Activated CD8-positive, alpha-beta T cell treated with anti-CD3 and anti-CD28 coated beads for 36 hours (primary cell): ENCODE results near the gene CEP131. TPM values are rescaled to one million over a fixed set of nuclear protein-coding genes. Genes with fewer than 3 reads are reported as not detected.
A peak's percentile ranks its signal among the peaks of the same experiment; 100 is the strongest.

ENCODE experiments used
- ATAC-seq: fragments of 200-7000 bp; cut with Tn5 transposase; one replicate; pipeline ENCODE4 v1.10.0; 2021; ENCODE audit warnings: mild to moderate bottlenecking, moderate library complexity
- CTCF ChIA-PET: fragments of 350-600 bp; sonication (Branson Sonifier 250); formaldehyde crosslinking; loops from one replicate; lab custom pipeline; 2021; ENCODE audit warnings: antibody characterized with exemption; lab: Charles Lee
- POLR2A ChIA-PET: fragments of 350-600 bp; sonication (Branson Sonifier 250); formaldehyde crosslinking; loops from one replicate; lab custom pipeline; 2021; ENCODE audit warnings: antibody characterized with exemption; lab: Charles Lee
- DNase-seq: peaks from one replicate; pipeline ENCODE4 v3.0.0-alpha.2; 2020
- H3K27ac Mint-ChIP-seq: one replicate; pipeline ENCODE4 v1.8.0; 2021; ENCODE audit warnings: mild to moderate bottlenecking, mixed read lengths
- H3K27me3 Mint-ChIP-seq: one replicate; pipeline ENCODE4 v1.8.0; 2021; ENCODE audit warnings: mixed read lengths
- H3K36me3 Mint-ChIP-seq: one replicate; pipeline ENCODE4 v1.8.0; 2021; ENCODE audit warnings: low read depth, mixed read lengths
- H3K4me1 Mint-ChIP-seq: one replicate; pipeline ENCODE4 v1.8.0; 2021; ENCODE audit warnings: low read depth, mixed read lengths
- H3K4me3 Mint-ChIP-seq: one replicate; pipeline ENCODE4 v1.8.0; 2021; ENCODE audit warnings: mild to moderate bottlenecking, moderate library complexity, mixed read lengths
- H3K9me3 Mint-ChIP-seq: one replicate; pipeline ENCODE4 v1.8.0; 2021; ENCODE audit warnings: mixed read lengths
- intact Hi-C: fragments of 100-400 bp; cut with micrococcal nuclease; formaldehyde crosslinking; loops from one replicate; pipeline ENCODE4 v1.10.0; 2022
- total RNA-seq, 2 experiments: library from RNA; stranded (reverse); gene quantifications; one replicate each; pipeline ENCODE4 v1.2.3, GENCODE V29; 2021
- TF ChIP-seq, protein P1 (sequence below): fragments of 200-600 bp; IDR thresholded peaks from one replicate; pipeline ENCODE4 v1.8.0; 2022; ENCODE audit warnings: antibody characterized with exemption, mild to moderate bottlenecking

Gene CEP131
- total RNA-seq, 2 experiments from 2014 or later = 7.9 to 10.9 TPM

DNA sequence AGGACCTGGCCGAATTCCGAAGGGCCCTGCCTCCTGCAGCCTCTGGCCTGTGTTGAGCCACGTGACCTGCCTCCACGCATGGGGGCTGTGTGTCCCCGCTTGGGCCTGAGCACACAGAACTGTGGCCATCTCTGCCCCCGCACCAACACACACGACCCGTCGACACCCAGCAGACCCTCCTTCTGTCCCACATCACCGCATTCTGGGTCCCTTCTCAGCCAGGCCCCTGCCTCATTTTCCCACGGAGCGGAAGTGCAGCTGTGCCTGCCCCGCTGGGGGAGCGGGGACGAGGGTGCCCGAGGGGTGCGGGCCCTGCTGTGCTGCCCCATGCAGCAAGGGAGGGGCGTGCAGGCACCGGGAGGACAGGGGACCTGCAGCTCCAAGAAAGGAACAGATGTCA, 34.8 kb upstream of the CEP131 start:
- Mint-ChIP-seq H3K36me3 (peaks cover 8% of the 10 kb centered on the region), H3K27me3 (no peaks in the 10 kb centered on the region), H3K27ac (no peak overlapping the region), H3K4me3 (no peak overlapping the region), H3K9me3 (no peaks in the 10 kb centered on the region), H3K4me1 (peaks cover 7% of the 10 kb centered on the region)
- ChIA-PET POLR2A (interaction anchor here (1.2 kb wide), 1 partner anchor 22 kb away, joined by 3 read pairs; no protein-coding TSS in a partner anchor), CTCF (no interaction called here)
- TF ChIP-seq, protein P1, sequence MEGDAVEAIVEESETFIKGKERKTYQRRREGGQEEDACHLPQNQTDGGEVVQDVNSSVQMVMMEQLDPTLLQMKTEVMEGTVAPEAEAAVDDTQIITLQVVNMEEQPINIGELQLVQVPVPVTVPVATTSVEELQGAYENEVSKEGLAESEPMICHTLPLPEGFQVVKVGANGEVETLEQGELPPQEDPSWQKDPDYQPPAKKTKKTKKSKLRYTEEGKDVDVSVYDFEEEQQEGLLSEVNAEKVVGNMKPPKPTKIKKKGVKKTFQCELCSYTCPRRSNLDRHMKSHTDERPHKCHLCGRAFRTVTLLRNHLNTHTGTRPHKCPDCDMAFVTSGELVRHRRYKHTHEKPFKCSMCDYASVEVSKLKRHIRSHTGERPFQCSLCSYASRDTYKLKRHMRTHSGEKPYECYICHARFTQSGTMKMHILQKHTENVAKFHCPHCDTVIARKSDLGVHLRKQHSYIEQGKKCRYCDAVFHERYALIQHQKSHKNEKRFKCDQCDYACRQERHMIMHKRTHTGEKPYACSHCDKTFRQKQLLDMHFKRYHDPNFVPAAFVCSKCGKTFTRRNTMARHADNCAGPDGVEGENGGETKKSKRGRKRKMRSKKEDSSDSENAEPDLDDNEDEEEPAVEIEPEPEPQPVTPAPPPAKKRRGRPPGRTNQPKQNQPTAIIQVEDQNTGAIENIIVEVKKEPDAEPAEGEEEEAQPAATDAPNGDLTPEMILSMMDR = no peak
- ATAC-seq (no peak), DNase-seq (no peak)
- intact Hi-C loops = no loop called here

DNA sequence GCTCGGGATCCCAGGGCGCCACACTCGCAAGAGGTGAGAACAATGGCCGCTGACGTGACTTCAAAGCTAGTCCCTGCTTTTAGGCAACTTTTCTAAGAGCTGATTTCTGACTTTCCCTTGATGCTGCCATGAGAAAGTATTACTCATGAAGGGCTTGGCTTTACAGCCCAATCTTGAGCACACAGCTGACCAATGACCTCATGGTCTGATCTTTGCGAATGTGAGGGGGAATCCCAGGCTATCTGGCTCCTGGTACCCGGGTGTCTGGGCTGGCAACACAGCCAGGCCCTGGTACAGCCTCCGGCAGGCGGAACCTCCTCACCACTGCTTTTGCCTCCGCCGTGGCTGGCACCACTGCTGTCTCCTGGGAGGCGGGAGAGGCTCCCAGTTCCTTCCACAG, 33.9 kb upstream of the CEP131 start:
- Mint-ChIP-seq H3K27me3 (no peaks in the 10 kb centered on the region), H3K36me3 (peaks cover 10% of the 10 kb centered on the region), H3K4me3 (no peak overlapping the region), H3K4me1 (peaks cover 9% of the 10 kb centered on the region), H3K9me3 (no peaks in the 10 kb centered on the region), H3K27ac (no peak overlapping the region)
- no peak for ATAC-seq
- TF ChIP-seq, protein P1 = no peak
- POLR2A ChIA-PET = interaction anchor here (1.2 kb wide), 1 partner anchor 23 kb away, joined by 3 read pairs; no protein-coding TSS in a partner anchor
- intact Hi-C loops = no loop called here
- CTCF ChIA-PET = no interaction called here
- DNase-seq = no peak

DNA sequence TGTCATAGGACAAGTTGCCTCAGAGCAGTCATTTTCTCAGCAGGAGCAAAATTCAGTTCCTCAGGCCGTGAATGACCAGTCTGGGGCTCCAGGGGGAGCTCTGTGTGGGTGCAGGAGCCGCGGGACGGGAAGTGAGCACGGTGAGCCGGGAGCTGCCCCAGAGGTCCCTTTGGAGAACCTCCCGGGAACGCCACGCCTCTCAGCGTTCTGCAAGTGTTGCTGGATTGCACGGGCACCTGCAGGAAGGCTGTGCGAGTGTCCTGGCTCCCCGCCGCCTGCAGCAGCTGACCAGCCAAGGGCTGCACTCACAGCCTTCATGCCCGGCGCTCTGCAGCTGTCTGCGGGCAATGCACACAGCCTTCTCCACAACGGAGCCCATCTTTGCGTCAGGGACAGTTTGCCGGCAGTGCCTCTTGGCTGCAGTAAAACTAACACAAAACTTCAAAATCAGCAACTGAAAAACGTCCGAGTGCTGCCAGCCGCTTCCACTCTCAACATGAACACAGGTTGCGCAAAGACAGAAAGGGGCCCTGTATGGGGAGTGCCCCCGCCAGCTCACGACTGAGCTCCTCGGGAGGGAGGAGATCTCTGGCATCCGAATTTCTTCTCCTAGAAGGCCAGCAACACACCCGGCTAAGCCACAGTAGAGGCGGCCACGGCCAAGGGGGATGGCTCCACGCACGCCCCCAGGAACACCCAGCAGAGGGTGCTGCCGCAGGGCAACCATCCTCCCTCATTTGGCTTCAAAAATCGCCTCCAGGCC, 32.4 kb upstream of the CEP131 start:
- POLR2A ChIA-PET = interaction anchor here (0.6 kb wide), 1 partner anchor 347 kb away, joined by 3 read pairs; no protein-coding TSS in a partner anchor
- H3K4me3 Mint-ChIP-seq = no peak overlapping the region
- H3K9me3 Mint-ChIP-seq = no peaks in the 10 kb centered on the region
- intact Hi-C loops = loop anchor here (5.0 kb wide), 1 partner anchor 227 kb away; no protein-coding TSS in a partner anchor
- DNase-seq = no peak
- no peak overlapping the region for H3K27ac Mint-ChIP-seq
- peaks cover 11% of the 10 kb centered on the region for H3K4me1 Mint-ChIP-seq
- H3K36me3 Mint-ChIP-seq = peaks cover 10% of the 10 kb centered on the region
- CTCF ChIA-PET = interaction anchor here (0.9 to 1.2 kb wide), 3 partner anchors 43 to 230 kb away, joined by 3 to 4 read pairs (median 3); no protein-coding TSS in a partner anchor
- no peaks in the 10 kb centered on the region for H3K27me3 Mint-ChIP-seq
- TF ChIP-seq, protein P1 = no peak
- ATAC-seq = no peak

DNA sequence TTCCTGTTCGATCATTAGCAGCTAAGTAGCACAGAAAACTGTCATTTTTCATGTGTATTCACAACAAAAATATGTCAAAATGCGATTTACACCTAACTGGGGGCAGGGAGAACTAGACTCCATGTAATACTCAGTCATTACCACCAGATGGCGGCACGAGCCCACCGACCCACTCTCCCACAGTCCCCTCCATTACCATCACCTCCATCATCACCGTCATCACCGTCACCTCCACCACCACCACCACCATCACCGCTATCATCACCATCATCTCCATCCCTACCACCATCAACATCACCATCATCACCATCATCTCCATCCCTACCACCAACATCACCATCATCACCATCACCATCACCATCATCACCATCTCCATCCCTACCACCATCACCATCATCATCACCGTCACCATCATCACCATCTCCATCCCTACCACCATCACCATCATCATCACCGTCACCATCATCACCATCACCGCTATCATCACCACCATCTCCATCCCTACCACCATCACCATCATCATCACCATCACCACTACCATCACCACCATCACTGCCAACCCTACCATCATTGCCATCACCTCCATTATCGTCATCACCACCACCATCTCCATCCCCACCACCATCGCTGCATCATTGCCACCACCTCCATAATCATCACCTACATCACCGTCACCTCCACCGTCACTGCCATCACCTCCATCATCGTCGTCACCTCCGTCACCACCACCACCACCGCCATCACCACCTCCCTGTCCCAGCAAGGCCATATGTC, 30.8 kb upstream of the CEP131 start:
- Mint-ChIP-seq H3K4me1 (peaks cover 11% of the 10 kb centered on the region), H3K4me3 (no peak overlapping the region), H3K9me3 (no peaks in the 10 kb centered on the region), H3K27me3 (no peaks in the 10 kb centered on the region), H3K27ac (no peak overlapping the region), H3K36me3 (peaks cover 11% of the 10 kb centered on the region)
- POLR2A ChIA-PET = interaction anchor here (0.7 to 1.4 kb wide), 2 partner anchors 26 to 36 kb away, joined by 3 read pairs; no protein-coding TSS in a partner anchor
- CTCF ChIA-PET = interaction anchor here (0.6 to 2.3 kb wide), 19 partner anchors 9 to 347 kb away, joined by 3 to 21 read pairs (median 3); partner anchors contain the start of gene SLC38A10
- intact Hi-C loops = loop anchor here (5.0 kb wide), 1 partner anchor 229 kb away; no protein-coding TSS in a partner anchor
- DNase-seq = peak; percentile 69
- ATAC-seq = peak; percentile 83
- TF ChIP-seq, protein P1 = peak; percentile 85
